Stimulated activated CD8-positive, alpha-beta memory T cell treated with anti-CD3 and anti-CD28 coated beads, Interleukin-15, amount 100 ng/mL, for 24 hours (primary cell): ENCODE results near the gene CCDC57.

ENCODE experiments used
- DNase-seq: peaks from one replicate; pipeline ENCODE4 v3.0.0-alpha.2; 2020; ENCODE audit warnings: low read depth

CCDC57 gene

DNA sequence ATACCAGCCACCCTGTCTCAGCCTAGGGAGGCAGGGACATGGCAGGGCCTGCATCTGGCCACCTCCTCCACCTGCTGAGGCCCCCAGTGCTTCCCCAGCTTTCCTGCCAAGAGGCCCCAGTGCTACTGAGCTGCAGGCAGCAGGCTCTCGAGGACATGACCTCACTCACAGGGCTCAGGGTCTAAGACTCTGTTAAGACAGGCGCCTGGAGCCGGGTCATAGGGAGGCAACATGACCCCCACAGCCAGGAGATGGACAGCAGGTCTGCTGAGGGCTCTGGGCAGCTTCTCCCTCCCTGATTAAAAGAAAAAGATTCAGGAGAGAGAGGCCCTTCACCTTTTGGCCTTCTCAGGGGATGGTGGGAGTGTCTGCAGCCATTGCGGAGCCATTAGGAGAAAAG, 91.4 kb downstream of the CCDC57 start:
- no peak for DNase-seq

DNA sequence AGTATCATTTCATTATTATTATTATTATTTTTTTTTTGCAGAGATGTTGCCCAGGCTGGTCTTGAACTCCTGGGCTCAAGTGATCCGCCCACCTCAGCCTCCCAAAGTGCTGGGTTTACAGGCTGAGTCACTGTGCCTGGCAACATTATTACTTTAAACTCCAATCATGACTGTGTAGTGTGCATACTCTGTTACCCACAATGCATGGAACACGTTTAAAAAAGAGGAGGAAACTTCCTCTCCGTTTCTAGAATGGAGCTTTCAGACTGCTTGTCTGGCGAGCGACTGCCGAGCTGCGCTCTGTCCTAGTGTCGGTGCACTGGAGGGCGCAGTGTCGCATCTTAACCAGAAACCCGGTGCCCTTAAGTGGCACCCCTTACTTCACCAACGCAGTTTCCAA, 92.5 kb downstream of the CCDC57 start:
- no peak for DNase-seq

DNA sequence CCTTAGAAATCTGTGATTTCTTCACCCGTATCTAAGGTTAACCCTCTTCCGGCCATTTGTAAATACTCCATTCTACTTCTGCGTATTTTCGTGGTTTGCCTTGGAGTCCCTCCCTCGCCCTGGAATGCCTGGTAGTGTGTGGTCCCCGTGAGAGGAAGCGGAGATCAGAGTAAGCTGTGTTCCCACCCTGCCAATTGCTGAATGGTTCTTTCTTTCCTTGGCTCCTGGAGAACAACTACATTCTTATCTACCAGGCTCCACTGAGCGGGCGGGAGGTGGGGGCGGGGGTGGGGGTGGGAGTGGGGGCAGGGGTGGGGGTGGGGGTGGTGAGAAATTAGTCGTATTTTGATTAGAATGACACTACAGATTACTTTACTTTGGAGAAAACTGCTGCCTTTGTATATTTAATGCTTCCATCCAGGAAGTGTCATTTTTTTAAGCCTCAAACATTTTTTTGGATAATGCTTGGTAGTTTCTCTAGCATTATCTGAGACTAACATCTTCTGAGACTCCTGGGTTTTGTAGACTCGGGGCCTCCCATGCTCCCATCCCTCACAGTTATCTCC, 93.7 kb downstream of the CCDC57 start:
- no peak for DNase-seq

DNA sequence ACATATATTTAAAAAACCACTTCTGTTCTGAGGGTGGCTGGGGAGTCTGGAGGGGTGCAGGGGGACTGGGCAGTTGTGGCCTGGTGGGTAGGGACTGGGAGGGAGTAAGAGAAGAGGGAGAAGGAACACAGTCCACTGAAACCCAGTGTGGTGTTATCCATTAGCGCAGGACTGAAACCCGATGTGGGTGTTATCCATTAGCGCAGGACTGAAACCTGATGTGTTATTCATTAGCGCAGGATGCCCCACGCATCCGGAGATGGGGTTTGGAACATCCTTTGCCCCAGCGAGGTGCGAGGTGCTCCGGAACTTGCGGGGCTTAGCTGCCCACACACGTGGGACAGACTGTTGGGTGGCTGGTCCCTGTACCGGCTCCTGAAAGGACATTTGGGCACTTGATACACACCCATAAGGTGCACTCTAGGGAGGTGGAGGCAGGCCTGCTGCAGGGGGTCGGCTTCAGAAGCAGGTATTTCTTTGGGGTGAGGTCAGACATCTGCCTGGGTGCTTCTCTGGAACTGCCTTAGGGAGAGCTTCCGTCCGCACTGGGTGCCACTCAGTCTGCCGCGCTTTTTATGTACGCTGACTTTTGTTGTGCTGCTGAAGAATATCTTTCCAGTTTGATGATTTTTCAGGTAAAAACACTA, 94.4 kb downstream of the CCDC57 start:
- DNase-seq = no peak

DNA sequence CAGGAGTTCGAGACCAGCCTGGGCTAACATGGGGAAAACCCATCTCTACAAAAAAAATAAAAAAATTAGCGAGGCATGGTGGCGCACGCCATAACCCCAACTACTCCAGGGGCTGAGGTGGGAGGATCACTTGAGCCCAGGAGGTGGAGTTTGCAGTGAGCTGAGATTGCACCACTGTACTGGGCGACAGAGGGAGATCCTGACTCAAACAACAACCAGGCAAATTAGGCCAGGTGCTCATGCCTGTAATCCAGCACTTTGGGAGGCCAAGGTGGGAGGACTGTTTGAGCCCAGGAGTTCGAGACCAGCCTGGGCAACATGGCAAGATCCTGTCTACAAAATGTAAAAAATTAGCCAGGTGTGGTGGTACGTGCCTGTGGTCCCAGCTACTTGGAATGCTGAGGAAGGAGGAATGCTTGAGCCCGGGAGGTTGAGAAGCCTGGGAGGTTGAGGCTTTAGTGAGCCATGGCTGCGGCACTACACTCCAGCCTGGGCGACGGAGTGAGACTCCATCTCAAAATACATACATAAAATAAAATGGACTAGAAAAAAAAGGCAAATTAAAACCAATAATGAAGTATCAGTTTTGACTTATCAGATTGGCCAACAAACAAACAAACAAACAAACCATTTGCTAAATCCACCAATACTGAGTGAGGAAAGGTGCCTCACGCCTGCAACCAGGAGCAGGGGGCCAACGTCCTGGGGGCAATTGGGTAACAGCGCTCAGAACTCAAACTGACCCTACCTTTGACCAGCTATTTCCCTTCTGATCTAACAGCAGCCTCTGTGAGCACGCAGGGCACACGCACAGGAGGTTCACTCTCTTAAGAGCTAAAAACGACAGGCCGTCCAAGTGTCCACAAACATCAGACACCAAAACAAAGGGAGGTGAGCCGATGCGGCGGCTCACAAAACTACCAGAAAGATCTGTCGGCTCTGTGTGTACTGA, 95.2 kb downstream of the CCDC57 start:
- no peak for DNase-seq

DNA sequence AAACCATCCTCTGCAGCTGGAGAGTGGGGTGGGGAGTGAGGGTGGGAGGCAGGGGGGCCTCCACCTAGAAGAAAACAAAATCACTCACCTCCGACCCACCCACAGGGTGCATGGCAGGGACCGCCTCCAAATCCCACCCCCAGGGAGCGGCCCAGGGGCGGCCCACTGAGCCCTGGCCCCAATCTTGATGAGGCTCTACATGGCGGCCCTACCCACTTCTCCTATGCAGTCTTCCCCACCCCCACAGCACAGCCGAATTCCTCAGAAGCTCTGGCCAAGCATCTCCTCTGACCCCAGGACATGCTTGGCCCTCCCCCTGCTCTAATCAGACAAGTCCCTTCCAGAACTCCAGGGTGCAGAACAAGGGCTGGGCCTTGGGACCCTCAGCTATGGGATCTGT, 96.4 kb downstream of the CCDC57 start:
- DNase-seq = no peak

DNA sequence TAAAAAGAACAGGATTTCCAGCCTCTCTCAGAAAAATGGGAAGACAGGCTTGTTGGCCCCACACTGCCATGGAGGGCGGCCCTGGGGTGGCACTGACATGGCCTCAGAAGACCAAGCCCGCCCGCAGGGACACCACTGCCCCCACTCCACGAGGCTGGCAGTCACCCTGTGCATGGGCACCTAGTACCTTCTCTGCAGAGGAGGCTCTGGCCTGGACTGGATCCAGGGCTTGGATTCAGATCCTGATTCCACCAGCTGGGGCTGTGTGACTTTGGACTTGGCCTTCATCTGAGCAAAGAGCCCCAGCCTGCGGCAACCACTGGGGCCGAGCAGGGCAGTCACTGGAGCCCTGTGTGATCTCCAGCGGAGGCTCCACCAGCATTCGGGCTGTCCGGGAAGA, 97.8 kb downstream of the CCDC57 start:
- no peak for DNase-seq

DNA sequence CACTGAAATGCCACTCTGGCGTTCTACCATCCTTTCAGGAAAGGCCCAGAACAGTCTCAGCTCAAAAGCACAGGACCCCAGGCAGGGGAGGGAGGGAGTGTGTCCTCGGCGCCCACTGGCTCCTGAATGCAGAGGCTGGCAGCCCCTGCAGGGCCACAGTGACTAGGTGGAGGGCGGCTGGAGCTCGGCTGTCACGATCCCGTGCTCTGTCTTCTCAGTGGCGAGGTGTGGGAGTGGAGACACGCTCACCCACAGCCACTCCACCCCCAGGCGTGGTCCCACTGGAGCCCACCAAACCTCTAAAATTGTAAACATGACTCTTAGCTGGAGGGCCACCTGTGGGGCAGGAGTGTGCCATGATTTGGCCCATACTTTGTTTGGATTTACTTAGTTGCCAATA, 98.2 kb downstream of the CCDC57 start:
- no peak for DNase-seq

DNA sequence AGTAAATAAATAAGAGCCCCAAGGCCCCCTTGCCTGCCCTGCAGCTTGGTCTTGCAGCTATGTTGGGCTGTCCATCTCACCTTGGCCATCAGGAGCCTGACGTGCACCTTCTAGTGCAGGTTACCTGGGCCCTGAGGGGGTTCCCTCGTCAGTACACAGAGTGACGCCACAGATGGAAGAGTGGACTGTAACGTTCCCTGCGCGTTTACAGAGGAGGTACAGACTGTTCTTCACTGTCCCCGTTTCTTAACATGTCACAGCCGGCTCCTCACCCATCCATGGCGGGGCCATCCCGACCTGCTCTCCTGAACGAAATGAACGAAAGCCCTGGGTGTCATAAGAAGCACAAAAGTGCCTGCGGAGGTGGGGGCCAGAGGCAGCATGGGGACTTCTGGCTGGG, 98.7 kb downstream of the CCDC57 start:
- DNase-seq = no peak

DNA sequence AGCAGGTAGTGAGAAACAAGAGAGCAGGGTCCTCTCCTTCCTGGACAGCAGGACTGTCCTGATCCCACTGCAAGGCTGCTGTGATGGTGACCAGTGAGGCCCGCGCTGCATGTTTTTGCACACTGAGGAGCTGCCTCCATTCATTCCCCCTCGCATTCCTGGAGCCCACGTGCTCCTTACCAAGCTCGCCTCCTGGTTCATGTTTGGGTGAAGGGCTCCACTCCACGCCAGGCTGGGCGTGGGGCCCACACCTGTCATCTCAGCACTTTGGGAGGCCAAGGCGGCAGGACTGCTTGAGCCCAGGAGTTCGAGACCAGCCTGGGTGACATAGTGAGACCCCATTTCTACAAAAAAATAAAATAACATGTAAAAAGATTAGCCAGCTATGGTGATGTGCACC, 99.2 kb downstream of the CCDC57 start:
- no peak for DNase-seq

DNA sequence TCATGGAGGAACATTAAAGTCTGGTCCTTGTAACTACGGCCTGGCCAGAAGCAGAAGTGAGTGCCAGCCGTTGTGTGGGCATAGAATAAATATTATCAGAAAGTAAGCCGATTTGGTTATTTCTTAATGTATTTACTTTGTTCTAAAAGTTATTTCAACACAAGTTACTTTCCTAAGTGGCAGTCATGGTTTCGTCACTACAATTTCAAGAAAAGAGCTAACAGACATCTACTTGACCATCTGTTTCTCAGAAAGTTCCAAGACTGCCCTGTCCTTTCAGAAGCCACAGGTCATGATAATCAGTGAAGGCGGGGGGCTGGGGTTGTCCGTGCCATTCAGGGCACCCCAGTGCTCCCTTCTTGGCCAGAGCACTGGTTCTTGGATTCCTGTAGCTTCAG, 99.7 kb downstream of the CCDC57 start:
- DNase-seq = no peak

DNA sequence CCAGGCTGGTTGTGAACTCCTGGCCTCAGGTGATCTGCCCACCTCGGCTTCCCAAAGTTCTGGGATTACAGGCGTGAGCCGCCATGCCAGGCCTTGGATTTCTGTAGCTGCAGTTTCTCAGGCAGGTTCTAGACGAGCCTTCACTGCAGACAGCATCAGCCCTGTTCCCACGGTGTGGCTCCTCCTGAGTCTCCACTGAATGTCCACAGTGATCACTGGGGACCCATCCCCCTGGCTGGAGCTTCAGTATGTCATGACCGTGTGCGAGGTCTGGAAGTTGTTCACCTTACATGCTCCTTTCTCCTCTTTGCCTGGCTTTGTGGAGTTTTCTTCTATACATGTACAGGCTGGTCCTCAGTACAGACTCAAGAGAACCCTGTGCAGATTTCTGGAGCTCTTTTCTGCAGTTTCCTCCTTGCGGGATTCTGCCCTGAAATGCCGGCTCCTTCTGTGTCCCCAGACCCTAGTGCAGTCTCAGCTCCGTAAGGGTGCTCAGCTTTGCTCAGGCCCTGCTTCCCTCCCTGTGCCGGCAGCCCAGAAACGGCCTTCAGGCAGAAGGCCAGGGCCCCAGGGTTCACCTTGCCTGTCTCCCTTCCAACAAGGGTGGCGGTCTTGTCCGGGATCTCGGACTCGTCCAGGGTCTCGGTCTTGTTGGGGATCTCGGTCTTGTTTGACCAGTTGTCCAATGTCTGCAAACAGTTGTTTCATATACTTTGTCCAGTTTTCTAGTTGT, 100.3 kb downstream of the CCDC57 start:
- no peak for DNase-seq

DNA sequence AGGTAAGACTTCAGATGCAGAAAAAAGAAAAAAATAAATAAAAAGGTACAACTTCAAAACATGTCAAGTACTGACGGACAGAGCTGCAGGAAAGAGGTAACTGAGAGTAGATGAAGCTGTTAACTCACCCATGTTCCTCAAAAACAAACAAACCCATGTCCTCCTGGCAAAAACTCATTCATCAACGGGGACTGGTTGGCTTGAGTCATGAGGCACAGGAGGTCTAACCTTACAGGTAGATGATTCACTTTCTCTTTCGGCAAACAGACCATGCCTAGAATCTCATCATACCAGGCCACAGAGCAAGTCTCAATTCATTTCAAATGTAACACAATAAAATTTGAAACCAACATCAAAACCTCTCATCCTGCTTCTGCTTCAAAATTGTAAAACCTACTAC, 102.3 kb downstream of the CCDC57 start:
- DNase-seq = no peak

DNA sequence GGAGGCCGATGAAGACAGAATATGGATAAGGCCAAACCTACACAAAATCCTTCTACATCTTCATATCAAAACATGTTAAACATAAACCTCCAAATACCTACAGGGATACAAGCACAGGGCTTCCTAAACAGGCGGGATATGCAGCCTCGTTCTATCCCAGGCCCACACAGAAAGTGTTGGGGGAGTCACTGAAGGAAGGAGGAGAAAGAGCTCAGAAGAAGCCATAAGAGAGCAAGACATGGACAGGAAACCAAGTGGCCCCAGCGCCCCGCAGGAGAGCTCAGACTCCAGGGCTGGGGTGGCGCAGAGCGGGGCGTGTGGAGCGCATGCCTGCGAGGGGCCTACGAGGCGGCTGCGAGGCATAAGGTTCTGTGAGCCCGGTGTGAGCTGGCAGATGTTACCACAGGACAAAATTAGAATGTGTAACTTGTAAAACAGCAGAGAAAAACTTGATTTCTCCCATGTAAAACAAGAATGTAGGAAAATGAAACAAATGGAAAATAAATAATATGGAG, 103.6 kb downstream of the CCDC57 start:
- DNase-seq = no peak

DNA sequence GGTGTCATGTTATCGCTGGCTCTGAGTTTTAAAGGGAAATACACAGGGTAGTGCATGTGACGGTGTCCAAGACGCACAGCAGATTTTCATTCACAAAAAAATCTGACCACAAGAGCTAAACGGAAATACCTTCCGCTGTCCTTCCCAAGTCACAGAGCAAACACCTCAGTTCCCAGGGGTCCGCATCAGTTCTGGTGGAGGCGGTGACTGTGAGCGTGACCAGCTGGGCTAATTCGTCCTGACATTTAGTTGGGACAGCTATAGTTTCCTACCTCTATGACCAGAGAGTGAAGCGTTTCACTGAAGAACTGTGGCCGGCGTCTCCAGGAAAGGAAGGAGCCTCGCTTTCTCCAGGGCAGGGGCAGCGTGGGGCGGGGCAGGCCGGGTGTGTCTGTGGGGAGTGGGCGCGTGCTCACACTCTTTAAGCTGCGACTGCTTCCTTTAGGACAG, 104.1 kb downstream of the CCDC57 start:
- DNase-seq = no peak

DNA sequence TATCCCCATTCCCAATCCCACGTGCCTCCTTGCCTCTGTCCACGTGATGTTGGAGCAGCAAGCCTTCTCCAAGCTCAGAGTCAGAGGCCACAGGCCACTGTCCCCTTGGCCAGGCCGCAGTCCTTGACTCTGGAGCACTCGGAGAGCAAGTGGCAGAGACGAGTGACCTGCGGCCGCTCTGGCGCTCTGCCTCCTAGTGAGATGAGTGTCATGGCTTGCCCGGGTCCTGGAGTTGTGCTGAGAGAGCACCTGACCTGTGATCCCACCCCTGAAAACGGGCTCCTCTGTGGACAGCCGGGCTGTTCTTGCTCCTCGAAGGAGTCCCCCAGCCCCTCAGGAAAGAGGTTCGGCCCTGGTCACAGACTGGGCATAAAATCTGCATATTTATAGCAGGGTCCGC, 104.6 kb downstream of the CCDC57 start:
- DNase-seq = no peak

DNA sequence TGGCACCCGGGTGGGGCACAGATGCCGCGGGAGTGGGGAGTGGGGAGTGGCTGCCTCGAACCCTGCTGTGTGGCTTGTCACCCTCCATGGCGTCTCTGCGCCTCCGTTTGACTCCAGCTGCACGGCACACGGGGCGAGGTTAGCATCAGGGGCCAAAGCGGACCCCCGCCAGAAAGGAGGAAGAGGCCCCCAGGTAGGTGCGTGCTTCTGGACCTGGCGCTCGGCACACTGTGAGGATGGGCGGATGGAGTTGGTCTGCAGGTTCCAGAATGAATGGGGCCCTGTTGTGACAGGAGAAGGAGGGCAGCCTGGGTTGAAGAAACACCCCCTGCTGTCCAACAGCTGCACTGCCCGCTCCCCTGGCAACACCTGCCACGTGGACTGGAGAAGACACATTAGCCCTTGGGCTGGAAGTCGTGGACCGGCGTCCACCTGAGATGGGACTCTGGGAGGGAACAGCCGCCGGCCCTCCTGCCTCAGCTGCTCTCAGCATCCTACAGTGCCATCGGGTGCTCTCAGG, 105.2 kb downstream of the CCDC57 start:
- DNase-seq = no peak

DNA sequence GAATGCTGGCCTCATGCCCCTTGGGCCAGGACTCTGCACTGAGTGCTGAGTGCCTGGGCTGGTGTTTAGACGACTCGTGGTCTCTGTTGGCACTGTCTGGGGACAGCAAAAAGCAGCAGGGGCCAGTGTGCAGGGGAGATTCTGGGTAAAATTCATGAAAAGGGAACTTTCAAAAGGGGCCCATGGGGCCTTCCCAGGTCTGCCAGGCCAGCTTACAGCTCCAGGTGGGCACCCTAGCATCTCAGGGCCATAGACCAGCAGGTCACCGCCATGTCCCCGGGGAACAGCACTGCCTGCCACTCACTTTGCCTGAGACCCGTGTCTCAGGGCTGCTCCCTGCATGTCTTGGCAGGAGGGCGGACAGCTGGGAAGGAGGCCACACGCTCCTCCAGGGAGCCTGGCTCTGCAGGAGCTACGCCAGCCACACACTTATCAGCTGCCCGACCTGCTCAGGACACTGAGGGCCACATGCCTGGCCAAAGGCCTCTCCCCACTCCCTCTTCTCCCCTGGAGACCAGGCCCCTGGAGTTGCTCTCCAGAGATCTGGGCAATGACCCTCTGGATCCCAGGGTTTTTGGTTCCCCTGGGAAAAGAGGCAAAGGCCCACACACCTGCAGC, 105.8 kb downstream of the CCDC57 start:
- DNase-seq = no peak

DNA sequence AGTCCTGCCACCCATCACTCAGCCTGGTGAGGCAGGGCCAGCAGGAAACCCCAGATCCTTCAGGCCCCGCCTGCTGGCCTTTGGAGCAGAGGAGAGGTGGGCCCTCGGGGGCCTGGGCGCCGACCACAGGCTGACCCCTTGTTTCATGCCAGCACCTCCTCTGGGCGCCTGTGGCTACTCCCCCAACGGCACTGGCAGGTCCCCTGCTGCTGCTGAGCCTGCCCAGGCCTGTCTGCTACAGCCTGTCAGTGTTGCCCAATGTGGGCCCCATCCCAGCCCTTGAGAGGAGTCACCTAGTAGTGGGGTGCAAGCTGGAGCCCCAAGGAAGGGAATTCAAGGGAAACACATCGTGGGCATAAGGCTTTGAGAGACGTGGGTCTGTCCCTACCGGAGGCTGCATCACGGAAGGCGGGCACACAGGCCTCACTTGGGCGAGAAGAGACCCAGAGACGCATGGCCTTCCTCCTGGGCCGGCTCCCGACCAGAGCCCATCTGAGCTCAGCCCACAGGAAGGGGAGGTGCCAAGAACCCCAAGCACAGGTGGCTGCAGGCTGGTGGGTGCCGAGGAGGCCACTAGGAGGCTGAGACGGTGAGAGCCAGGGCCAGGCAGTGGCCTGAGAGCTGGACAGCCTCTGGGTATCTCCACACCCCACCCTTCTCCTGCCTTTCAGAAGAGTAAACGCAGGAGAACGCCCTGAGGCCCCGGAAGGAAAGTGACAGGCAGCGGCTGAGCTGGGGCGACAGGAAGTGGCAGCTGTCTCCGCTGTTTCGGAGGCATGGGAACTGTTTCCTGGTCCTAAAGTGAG, 106.6 kb downstream of the CCDC57 start:
- DNase-seq = peak; percentile 25

DNA sequence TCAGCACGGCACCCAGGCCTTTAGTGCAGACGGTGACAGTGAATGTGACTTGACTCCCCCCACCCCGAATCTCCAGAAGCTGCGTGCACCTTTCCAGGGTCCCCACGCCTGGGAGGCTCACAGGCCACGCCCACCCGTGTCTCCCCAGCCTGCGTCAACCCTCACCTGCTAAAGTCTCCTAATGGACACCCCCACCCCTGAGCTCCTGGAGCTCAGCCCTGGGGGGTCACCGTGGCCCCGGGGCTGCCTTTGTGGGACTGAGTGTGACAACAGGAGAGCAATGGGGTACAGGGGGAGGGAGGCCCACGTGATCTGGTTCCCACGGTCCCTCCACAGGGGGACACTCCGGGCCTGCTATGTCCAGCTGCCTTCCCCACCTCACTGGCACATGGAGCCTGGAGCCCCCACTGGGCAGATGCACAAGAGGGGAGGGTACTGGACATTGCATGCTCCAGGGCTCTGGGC, 107.2 kb downstream of the CCDC57 start:
- no peak for DNase-seq
